ENCODE results near the gene TBC1D9B. TPM values are rescaled to one million over a fixed set of nuclear protein-coding genes. Genes with fewer than 3 reads are reported as not detected.

TBC1D9B gene
- total RNA-seq, 4 donors from 2014 or later: 115 to 210 (median 168) TPM

DNA sequence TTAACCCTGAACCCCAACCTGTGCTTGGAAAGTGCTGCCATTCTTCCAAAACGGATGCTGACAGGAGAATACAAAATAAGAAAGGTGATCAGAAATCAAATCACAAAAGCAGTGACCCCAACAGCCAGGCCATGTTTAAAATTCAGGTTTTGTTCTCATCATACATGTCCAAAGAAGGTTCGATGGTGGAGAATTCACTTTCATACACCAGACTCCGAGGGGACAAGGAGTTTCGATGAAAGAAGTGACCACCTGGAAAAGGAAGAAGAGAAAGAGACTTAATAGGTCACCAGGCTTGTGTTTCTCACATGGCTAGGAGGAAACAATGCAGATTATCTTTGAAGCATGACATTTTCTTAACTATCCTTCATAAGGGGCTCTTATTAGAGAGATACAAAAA, 12.5 kb upstream of the TBC1D9B start:
- H3K36me3 ChIP-seq: peaks cover 0 to 10% (median 0%) of the 10 kb centered on the region in 3 donors
- 89 to 91% methylated on average over 4 of the region's 4 CpGs for WGBS, 2 donors
- no peaks in the 10 kb centered on the region for H3K9me3 ChIP-seq
- H3K27me3 ChIP-seq: no peaks in the 10 kb centered on the region
- H3K4me3 ChIP-seq: no peak overlapping the region
- H3K27ac ChIP-seq: no peak overlapping the region
- DNase-seq (ENCODE audit: low spot score in 2 of 2): no peak
- H3K4me1 ChIP-seq: no peaks in the 10 kb centered on the region
- no peak for TF ChIP-seq EP300 (IDR thresholded peaks at IDR 0.05)
- TF ChIP-seq, protein P1, sequence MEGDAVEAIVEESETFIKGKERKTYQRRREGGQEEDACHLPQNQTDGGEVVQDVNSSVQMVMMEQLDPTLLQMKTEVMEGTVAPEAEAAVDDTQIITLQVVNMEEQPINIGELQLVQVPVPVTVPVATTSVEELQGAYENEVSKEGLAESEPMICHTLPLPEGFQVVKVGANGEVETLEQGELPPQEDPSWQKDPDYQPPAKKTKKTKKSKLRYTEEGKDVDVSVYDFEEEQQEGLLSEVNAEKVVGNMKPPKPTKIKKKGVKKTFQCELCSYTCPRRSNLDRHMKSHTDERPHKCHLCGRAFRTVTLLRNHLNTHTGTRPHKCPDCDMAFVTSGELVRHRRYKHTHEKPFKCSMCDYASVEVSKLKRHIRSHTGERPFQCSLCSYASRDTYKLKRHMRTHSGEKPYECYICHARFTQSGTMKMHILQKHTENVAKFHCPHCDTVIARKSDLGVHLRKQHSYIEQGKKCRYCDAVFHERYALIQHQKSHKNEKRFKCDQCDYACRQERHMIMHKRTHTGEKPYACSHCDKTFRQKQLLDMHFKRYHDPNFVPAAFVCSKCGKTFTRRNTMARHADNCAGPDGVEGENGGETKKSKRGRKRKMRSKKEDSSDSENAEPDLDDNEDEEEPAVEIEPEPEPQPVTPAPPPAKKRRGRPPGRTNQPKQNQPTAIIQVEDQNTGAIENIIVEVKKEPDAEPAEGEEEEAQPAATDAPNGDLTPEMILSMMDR (IDR thresholded peaks at IDR 0.05): no peak

DNA sequence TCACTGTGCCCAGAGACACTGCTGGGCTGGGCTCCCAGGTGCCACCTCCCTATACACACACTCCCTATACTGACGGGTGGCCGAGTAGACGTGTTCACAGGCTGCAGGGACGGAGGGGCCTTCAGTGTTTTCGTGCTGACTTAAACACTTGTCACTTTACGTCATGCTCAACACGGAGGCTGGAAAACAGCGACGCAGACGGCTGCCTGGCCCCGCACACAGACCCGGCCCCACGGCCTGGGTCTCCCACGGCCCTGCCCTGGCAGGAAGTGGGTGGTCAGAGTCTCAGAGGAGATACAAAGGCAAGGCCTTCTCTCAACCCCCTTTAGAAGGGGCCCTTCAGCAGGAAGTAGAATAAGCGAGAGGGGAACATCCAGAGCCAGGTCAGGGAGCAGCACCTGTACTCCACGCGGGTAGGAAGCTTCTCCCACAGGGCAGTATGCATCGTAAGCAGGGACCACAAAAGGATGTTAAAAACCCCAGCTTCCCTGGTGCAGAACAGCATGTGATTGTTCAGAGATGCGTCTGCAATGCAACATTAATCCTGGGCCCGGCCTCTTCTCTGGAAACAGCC, 11.9 kb upstream of the TBC1D9B start:
- DNase-seq (ENCODE audit: low spot score in 2 of 2): no peak
- Histone ChIP-seq H3K27me3 (no peaks in the 10 kb centered on the region), H3K4me3 (no peak overlapping the region), H3K9me3 (no peaks in the 10 kb centered on the region), H3K4me1 (no peaks in the 10 kb centered on the region), H3K27ac (no peak overlapping the region), H3K36me3 (peaks cover 0 to 10% (median 0%) of the 10 kb centered on the region in 3 donors)
- 85 to 91% methylated on average over 17 to 19 of the region's 20 CpGs for WGBS, 2 donors
- TF ChIP-seq EP300 (IDR thresholded peaks at IDR 0.05) (no peak), POLR2A (IDR thresholded peaks at IDR 0.05) (no peak)
- TF ChIP-seq, protein P1 (IDR thresholded peaks at IDR 0.05): no peak

- TF ChIP-seq EP300 (IDR thresholded peaks at IDR 0.05): no peak
- TF ChIP-seq POLR2A (IDR thresholded peaks at IDR 0.05): no peak
- TF ChIP-seq, protein P1 (IDR thresholded peaks at IDR 0.05): no peak
- Histone ChIP-seq H3K4me1 (peaks cover 0 to 3% (median 0%) of the 10 kb centered on the region in 4 donors), H3K9me3 (no peaks in the 10 kb centered on the region), H3K4me3 (no peak overlapping the region), H3K27ac (no peak overlapping the region), H3K36me3 (peaks cover 0 to 10% (median 0%) of the 10 kb centered on the region in 3 donors), H3K27me3 (no peaks in the 10 kb centered on the region)
- no peak for DNase-seq (ENCODE audit: low spot score in 2 of 2)
- WGBS, 2 donors: 91% methylated on average over 18 to 19 of the region's 19 CpGs
Measured at GRCh38 chr5:179918742-179919486, 11.2 kb upstream of the TBC1D9B start.

- Histone ChIP-seq H3K27ac (no peak overlapping the region), H3K27me3 (no peaks in the 10 kb centered on the region), H3K4me3 (no peak overlapping the region), H3K36me3 (peaks cover 0 to 10% (median 0%) of the 10 kb centered on the region in 3 donors), H3K9me3 (no peaks in the 10 kb centered on the region), H3K4me1 (peaks cover 0 to 9% (median 3%) of the 10 kb centered on the region in 4 donors)
- TF ChIP-seq POLR2A (IDR thresholded peaks at IDR 0.05) (no peak), EP300 (IDR thresholded peaks at IDR 0.05) (no peak)
- TF ChIP-seq, protein P1 (IDR thresholded peaks at IDR 0.05): no peak
- 83 to 90% methylated on average over 6 of the region's 6 CpGs for WGBS, 2 donors
- DNase-seq (ENCODE audit: low spot score in 2 of 2): no peak
Measured at GRCh38 chr5:179916523-179916922, 8.8 kb upstream of the TBC1D9B start.

DNA sequence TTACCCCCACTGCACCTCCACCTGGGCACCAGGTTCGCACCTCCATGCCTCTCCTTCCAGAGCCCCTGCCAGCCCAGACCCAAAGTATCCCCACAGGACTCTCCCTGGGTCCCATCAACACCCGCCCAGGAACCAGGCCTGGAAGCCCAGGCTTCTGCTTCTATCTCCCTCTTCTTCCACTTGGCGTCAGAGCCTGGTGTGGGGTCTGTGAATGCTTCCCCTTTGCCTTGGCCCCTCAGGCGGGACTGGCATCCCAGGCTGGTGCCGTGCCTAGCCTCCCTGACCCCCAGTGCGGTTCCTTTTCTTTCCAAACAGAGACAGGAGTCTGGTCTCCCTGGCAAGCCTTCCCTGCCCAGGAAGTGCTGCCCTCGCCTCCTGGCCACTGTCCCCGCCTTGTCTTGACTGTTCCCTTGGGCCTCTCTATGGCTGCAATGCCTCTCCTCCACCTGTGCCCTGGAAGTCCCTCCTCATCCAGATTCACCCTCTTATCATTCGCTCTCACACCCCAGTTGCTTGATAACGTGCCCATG, 7.8 kb upstream of the TBC1D9B start:
- no peak for TF ChIP-seq EP300 (IDR thresholded peaks at IDR 0.05)
- no peak for TF ChIP-seq POLR2A (IDR thresholded peaks at IDR 0.05)
- TF ChIP-seq, protein P1 (IDR thresholded peaks at IDR 0.05): no peak
- peaks cover 0 to 10% (median 0%) of the 10 kb centered on the region in 3 donors for H3K36me3 ChIP-seq
- DNase-seq (ENCODE audit: low spot score in 2 of 2): no peak
- no peaks in the 10 kb centered on the region for H3K27me3 ChIP-seq
- H3K4me3 ChIP-seq: no peak overlapping the region
- WGBS, 2 donors: 84 to 89% methylated on average over 10 of the region's 10 CpGs
- no peak overlapping the region for H3K27ac ChIP-seq
- no peaks in the 10 kb centered on the region for H3K9me3 ChIP-seq
- peaks cover 0 to 9% (median 3%) of the 10 kb centered on the region in 4 donors for H3K4me1 ChIP-seq
